H9 (cell line): Measurements from ENCODE around the gene DOCK11. TPM values are rescaled to one million over a fixed set of nuclear protein-coding genes. Genes with fewer than 3 reads are reported as not detected.

Experiments used
- DNase-seq: peaks from one replicate; pipeline ENCODE4 v3.0.0-alpha.2; 2017
- H2AFZ ChIP-seq: one replicate; pipeline ENCODE4 v1.6.1; 2013; ENCODE audit warnings: mild to moderate bottlenecking, low read length, control low read depth, moderate library complexity
- H2AK5ac ChIP-seq: 2 replicates; pipeline ENCODE4 v1.6.1; 2013; ENCODE audit warnings: low read length, control low read depth, mixed read lengths; ENCODE audit not compliant: insufficient read length
- H2BK120ac ChIP-seq: one replicate; pipeline ENCODE4 v1.6.1; 2013; ENCODE audit warnings: low read depth, mild to moderate bottlenecking, low read length, control low read depth, inconsistent platforms; ENCODE audit not compliant: poor library complexity, severe bottlenecking
- H2BK12ac ChIP-seq: 2 replicates; pipeline ENCODE4 v1.6.1; 2013; ENCODE audit warnings: low read length, control low read depth, mixed read lengths, low read depth; ENCODE audit not compliant: insufficient read length
- H2BK15ac ChIP-seq: 2 replicates; pipeline ENCODE4 v1.6.1; 2013; ENCODE audit warnings: low read depth, low read length, control low read depth
- H2BK20ac ChIP-seq: one replicate; pipeline ENCODE4 v1.6.1; 2013; ENCODE audit warnings: low read depth, mild to moderate bottlenecking, low read length, control low read depth, inconsistent platforms; ENCODE audit not compliant: poor library complexity, severe bottlenecking
- H2BK5ac ChIP-seq: 2 replicates; pipeline ENCODE4 v1.6.1; 2013; ENCODE audit warnings: low read length, control low read depth, mixed read lengths; ENCODE audit not compliant: insufficient read length
- H3K14ac ChIP-seq: 2 replicates; pipeline ENCODE4 v1.6.1; 2013; ENCODE audit warnings: low read length, control low read depth; ENCODE audit not compliant: insufficient read depth
- H3K18ac ChIP-seq: 2 replicates; pipeline ENCODE4 v1.6.1; 2013; ENCODE audit warnings: low read depth, mild to moderate bottlenecking, mixed read lengths, low read length, control low read depth; ENCODE audit not compliant: insufficient read length
- H3K23ac ChIP-seq: 2 replicates; pipeline ENCODE4 v1.6.1; 2013; ENCODE audit warnings: low read length, control low read depth, mixed read lengths, low read depth; ENCODE audit not compliant: insufficient read length
- H3K23me2 ChIP-seq: 2 replicates; pipeline ENCODE4 v1.6.1; 2013; ENCODE audit warnings: low read depth, mild to moderate bottlenecking, mixed read lengths, low read length, control low read depth; ENCODE audit not compliant: insufficient read length, poor library complexity, severe bottlenecking
- H3K27ac ChIP-seq: 2 replicates; pipeline ENCODE4 v1.5.1; 2013; ENCODE audit warnings: low read length, control low read depth, mixed read lengths, low read depth; ENCODE audit not compliant: insufficient read length
- H3K27me3 ChIP-seq: 2 replicates; pipeline ENCODE4 v1.6.1; 2013; ENCODE audit warnings: low read length, control low read depth, inconsistent platforms; ENCODE audit not compliant: insufficient read depth
- H3K4ac ChIP-seq: 2 replicates; pipeline ENCODE4 v1.6.1; 2013; ENCODE audit warnings: low read depth, mild to moderate bottlenecking, control low read depth, inconsistent platforms, low read length, moderate library complexity
- H3K4me1 ChIP-seq: 2 replicates; pipeline ENCODE4 v1.6.1; 2013; ENCODE audit warnings: low read length, control low read depth, inconsistent platforms; ENCODE audit not compliant: insufficient read depth
- H3K4me2 ChIP-seq: 2 replicates; pipeline ENCODE4 v1.6.1; 2013; ENCODE audit warnings: low read length, control low read depth, mixed read lengths; ENCODE audit not compliant: insufficient read length, insufficient read depth
- H3K56ac ChIP-seq: 2 replicates; pipeline ENCODE4 v1.6.1; 2013; ENCODE audit warnings: low read depth, mild to moderate bottlenecking, mixed read lengths, low read length, control low read depth; ENCODE audit not compliant: insufficient read length
- H3K79me1 ChIP-seq: 2 replicates; pipeline ENCODE4 v1.6.1; 2013; ENCODE audit warnings: low read depth, mild to moderate bottlenecking, moderate library complexity, low read length, control low read depth, inconsistent platforms; ENCODE audit not compliant: insufficient read depth, poor library complexity, severe bottlenecking
- H3K79me2 ChIP-seq: 2 replicates; pipeline ENCODE4 v1.6.1; 2013; ENCODE audit warnings: low read length, control low read depth, inconsistent platforms; ENCODE audit not compliant: insufficient read depth
- H3K9ac ChIP-seq: 2 replicates; pipeline ENCODE4 v1.6.1; 2013; ENCODE audit warnings: low read length, control low read depth, mixed read lengths; ENCODE audit not compliant: insufficient read length; ENCODE audit errors: extremely low read depth
- H3K9me3 ChIP-seq: one replicate; pipeline ENCODE4 v1.6.1; 2013; ENCODE audit warnings: low read depth, low read length, inconsistent platforms; ENCODE audit not compliant: control insufficient read depth
- H3T11ph ChIP-seq: one replicate; pipeline ENCODE4 v1.6.1; 2013; ENCODE audit warnings: mild to moderate bottlenecking, low read length, control low read depth, inconsistent platforms
- H4K20me1 ChIP-seq: one replicate; pipeline ENCODE4 v1.6.1; 2013; ENCODE audit not compliant: control insufficient read depth, insufficient read length, insufficient read depth
- H4K5ac ChIP-seq: 2 replicates; pipeline ENCODE4 v1.6.1; 2013; ENCODE audit warnings: low read depth, mild to moderate bottlenecking, mixed read lengths, low read length, control low read depth; ENCODE audit not compliant: insufficient read length
- H4K8ac ChIP-seq: replicated peaks from 2 replicates; pipeline ENCODE4 v1.6.1; 2013; ENCODE audit warnings: low read length, control low read depth, mixed read lengths, low read depth; ENCODE audit not compliant: insufficient read length
- H4K91ac ChIP-seq: 2 replicates; pipeline ENCODE4 v1.6.1; 2013; ENCODE audit warnings: low read depth, mild to moderate bottlenecking, moderate library complexity, mixed read lengths, low read length, control low read depth; ENCODE audit not compliant: insufficient read length
- H3K27ac Mint-ChIP-seq, 3 experiments: 2 replicates in 2 of 3; 3 replicates in 1 of 3; pipeline ENCODE4 v1.8.0; 2020 to 2021; ENCODE audit warnings: mixed read lengths in 3 of 3, mild to moderate bottlenecking in 1 of 3, moderate library complexity in 1 of 3
- H3K27me3 Mint-ChIP-seq: 2 replicates; pipeline ENCODE4 v1.8.0; 2021; ENCODE audit warnings: low read depth, mild to moderate bottlenecking, moderate library complexity, mixed read lengths
- H3K36me3 Mint-ChIP-seq, 3 experiments: 2 replicates in 2 of 3; 3 replicates in 1 of 3; pipeline ENCODE4 v1.8.0; 2020 to 2021; ENCODE audit warnings: low read depth in 3 of 3, mixed read lengths in 3 of 3; ENCODE audit not compliant: insufficient read depth in 1 of 3
- H3K4me1 Mint-ChIP-seq, 2 experiments: 2 replicates each; pipeline ENCODE4 v1.8.0; 2020; ENCODE audit warnings: mixed read lengths in 2 of 2
- H3K4me3 Mint-ChIP-seq, 2 experiments: 2 replicates in 1 of 2; 3 replicates in 1 of 2; pipeline ENCODE4 v1.8.0; 2020 to 2021; ENCODE audit warnings: mild to moderate bottlenecking in 2 of 2, mixed read lengths in 2 of 2, moderate library complexity in 1 of 2
- H3K9me3 Mint-ChIP-seq, 2 experiments: 2 replicates in 1 of 2; 3 replicates in 1 of 2; pipeline ENCODE4 v1.8.0; 2020; ENCODE audit warnings: mild to moderate bottlenecking in 2 of 2, mixed read lengths in 2 of 2, moderate library complexity in 1 of 2
- CTCF ChIP-seq: fragments of 200-600 bp; sonication (generic); conservative IDR thresholded peaks from 3 replicates; pipeline ENCODE4 v1.8.0; 2021; ENCODE audit warnings: antibody characterized with exemption, mild to moderate bottlenecking
- WGBS: extraction: QIAGEN DNeasy Blood & Tissue Kit; methylation state at CpG from one replicate; pipeline ENCODE4 v1.1.7; 2013; ENCODE audit warnings: missing lambda C conversion rate, low lambda C conversion rate, mixed read lengths; ENCODE audit not compliant: insufficient read length; ENCODE audit errors: extremely low coverage; 5-methylcytosine and 5-hydroxymethylcytosine counted together
- total RNA-seq: library from RNA; stranded (reverse); gene quantifications from 2 replicates; pipeline ENCODE4 v1.2.1, GENCODE V29; 2021

Gene DOCK11
- total RNA-seq, 1 experiment from 2014 or later, result 6.2 TPM

- H4K20me1 ChIP-seq, result no peaks in the 10 kb centered on the region
- H3K9ac ChIP-seq, result no peak overlapping the region
- no peak overlapping the region for H4K5ac ChIP-seq
- H2AK5ac ChIP-seq, result no peak overlapping the region
- no peak overlapping the region for H2BK120ac ChIP-seq
- H3K4ac ChIP-seq, result no peak overlapping the region
- no peak overlapping the region for H3K14ac ChIP-seq
- no peak overlapping the region for H3K23ac ChIP-seq
- no peaks in the 10 kb centered on the region for H3K27me3 Mint-ChIP-seq
- no peak overlapping the region for H3K18ac ChIP-seq
- H3K4me1 ChIP-seq, result 0 out of 2 replicates have a peak, but pooled peaks cover 2% of the 10 kb centered on the region
- H3K4me2 ChIP-seq, result no peak overlapping the region
- H2BK15ac ChIP-seq, result no peak overlapping the region; the same call in 1 of the 2 replicates
- H3K79me2 ChIP-seq, result no peaks in the 10 kb centered on the region
- H3K27me3 ChIP-seq, result no peaks in the 10 kb centered on the region
- H2BK12ac ChIP-seq, result no peak overlapping the region
- H3K27ac ChIP-seq, result no peak overlapping the region
- no peak for TF ChIP-seq CTCF
- WGBS, result no CpG with 5 or more reads among the region's 5 CpGs
- H3T11ph ChIP-seq, result no peak overlapping the region
- no peak overlapping the region for H3K4me3 Mint-ChIP-seq
- no peak for DNase-seq
- H3K79me1 ChIP-seq, result no peaks in the 10 kb centered on the region
- no peak overlapping the region for H2BK5ac ChIP-seq
- H3K9me3 ChIP-seq, result peaks cover 34% of the 10 kb centered on the region
- no peak overlapping the region for H2BK20ac ChIP-seq
- peaks cover 0 to 6% (median 1%) of the 10 kb centered on the region in 3 experiments; a peak in 2 of 7 replicates for H3K36me3 Mint-ChIP-seq
- H3K23me2 ChIP-seq, result no peaks in the 10 kb centered on the region
- H4K8ac ChIP-seq, result peak overlapping the region; percentile 55
- H3K56ac ChIP-seq, result no peak overlapping the region
- H2AFZ ChIP-seq, result no peak overlapping the region
- no peak overlapping the region for H4K91ac ChIP-seq
- H3K4me1 Mint-ChIP-seq, result no peaks in the 10 kb centered on the region; a peak in 1 of 4 replicates
- H3K9me3 Mint-ChIP-seq, result peaks cover 7 to 71% of the 10 kb centered on the region in 2 experiments
- H3K27ac Mint-ChIP-seq, result no peak overlapping the region; a peak in 2 of 7 replicates
Observed at GRCh38 chrX:118698516-118699170, 203.0 kb downstream of the DOCK11 start.
